ENCODE results near the gene NUMBL. TPM values are rescaled to one million over a fixed set of nuclear protein-coding genes. Genes with fewer than 3 reads are reported as not detected.
A peak's percentile ranks its signal among the peaks of the same experiment; 100 is the strongest.

The NUMBL gene
- total RNA-seq, 1 experiment from 2014 or later, result 33.8 TPM

DNA sequence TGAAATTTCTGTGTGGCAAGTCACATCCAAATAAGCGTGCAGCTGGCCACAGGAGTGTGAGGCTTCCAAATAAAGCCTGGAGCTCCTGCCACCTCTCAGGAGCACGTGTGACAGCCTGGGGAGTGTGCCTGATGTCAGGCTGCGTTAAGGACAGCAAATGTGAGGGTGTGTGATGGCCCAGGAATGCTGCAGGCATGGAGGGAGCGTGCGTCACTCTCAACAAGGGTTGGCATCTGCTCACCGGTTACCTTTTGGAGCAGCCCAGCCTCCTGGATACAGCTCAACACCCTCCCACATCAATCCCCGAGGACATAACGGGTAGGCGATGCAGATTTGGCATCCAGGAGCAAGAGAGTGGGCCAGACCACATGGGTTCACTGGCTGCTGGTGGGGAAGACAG is 19.0 kb downstream of the NUMBL start:
- H3K9me2 ChIP-seq (replicated peaks; ENCODE audit: insufficient read depth, low read length), result no peaks in the 10 kb centered on the region
- no peak for DNase-seq
- H3K9me3 ChIP-seq (ENCODE audit: low read length), result no peaks in the 10 kb centered on the region
- no peaks in the 10 kb centered on the region for H3K27me3 ChIP-seq (ENCODE audit: low read length)
- H4K20me1 ChIP-seq (ENCODE audit: insufficient read depth, low read depth, low read length), result 0 out of 2 replicates have a peak, but pooled peaks cover 4% of the 10 kb centered on the region
- H3K4me3 ChIP-seq (ENCODE audit: low read length), result no peak overlapping the region
- no peak overlapping the region for H3K27ac ChIP-seq (ENCODE audit: low read length)
- H3K9ac ChIP-seq (ENCODE audit: low read length), result no peak overlapping the region
- no peaks in the 10 kb centered on the region for H3K79me2 ChIP-seq (ENCODE audit: low read length)
- no peak overlapping the region for H2AFZ ChIP-seq (ENCODE audit: low read length)
- H3K36me3 ChIP-seq (ENCODE audit: insufficient read depth, low read length), result peaks cover 64% of the 10 kb centered on the region
- H3K4me2 ChIP-seq (ENCODE audit: low read depth, low read length, poor library complexity, severe bottlenecking), result no peak overlapping the region
- no peaks in the 10 kb centered on the region for H3K4me1 ChIP-seq (ENCODE audit: low read length)

DNA sequence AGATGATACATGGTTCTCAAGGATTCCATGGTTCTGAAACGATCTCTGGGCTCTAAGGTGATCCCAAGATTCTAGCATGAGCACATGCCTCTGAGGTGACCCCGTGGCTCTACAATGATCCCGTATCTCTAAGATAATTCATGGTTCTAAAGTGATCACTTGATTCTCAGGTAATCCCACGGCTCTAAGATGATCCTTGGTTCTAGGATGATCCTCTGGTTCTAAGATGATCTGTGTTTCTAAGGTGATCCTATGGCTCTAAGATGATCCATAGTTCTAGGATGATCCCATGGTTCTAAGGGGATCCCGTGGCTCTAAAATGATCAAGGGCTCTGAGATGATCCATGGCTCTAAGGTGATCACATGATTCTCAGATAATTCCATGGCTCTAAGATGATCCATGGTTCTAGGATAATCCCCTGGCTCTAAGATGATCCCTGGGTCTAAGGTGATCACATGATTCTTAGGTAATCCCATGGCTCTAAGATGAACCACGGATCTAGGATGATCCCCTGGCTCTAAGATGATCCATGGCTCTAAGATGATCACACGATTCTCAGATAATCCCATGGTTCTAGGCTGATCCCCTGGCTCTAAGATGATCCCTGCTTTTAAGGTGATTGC is 21.3 kb downstream of the NUMBL start:
- H3K9me2 ChIP-seq (replicated peaks; ENCODE audit: insufficient read depth, low read length), result no peaks in the 10 kb centered on the region
- no peak overlapping the region for H3K27ac ChIP-seq (ENCODE audit: low read length)
- no peak overlapping the region for H3K4me2 ChIP-seq (ENCODE audit: low read depth, low read length, poor library complexity, severe bottlenecking)
- peaks cover 54% of the 10 kb centered on the region for H3K36me3 ChIP-seq (ENCODE audit: insufficient read depth, low read length)
- H3K27me3 ChIP-seq (ENCODE audit: low read length), result no peaks in the 10 kb centered on the region
- no peak overlapping the region for H3K4me3 ChIP-seq (ENCODE audit: low read length)
- no peak overlapping the region for H2AFZ ChIP-seq (ENCODE audit: low read length)
- H3K9ac ChIP-seq (ENCODE audit: low read length), result no peak overlapping the region
- no peak for DNase-seq
- H3K9me3 ChIP-seq (ENCODE audit: low read length), result no peaks in the 10 kb centered on the region
- H3K79me2 ChIP-seq (ENCODE audit: low read length), result no peaks in the 10 kb centered on the region
- H3K4me1 ChIP-seq (ENCODE audit: low read length), result no peaks in the 10 kb centered on the region
- 0 out of 2 replicates have a peak, but pooled peaks cover 3% of the 10 kb centered on the region for H4K20me1 ChIP-seq (ENCODE audit: insufficient read depth, low read depth, low read length)

DNA sequence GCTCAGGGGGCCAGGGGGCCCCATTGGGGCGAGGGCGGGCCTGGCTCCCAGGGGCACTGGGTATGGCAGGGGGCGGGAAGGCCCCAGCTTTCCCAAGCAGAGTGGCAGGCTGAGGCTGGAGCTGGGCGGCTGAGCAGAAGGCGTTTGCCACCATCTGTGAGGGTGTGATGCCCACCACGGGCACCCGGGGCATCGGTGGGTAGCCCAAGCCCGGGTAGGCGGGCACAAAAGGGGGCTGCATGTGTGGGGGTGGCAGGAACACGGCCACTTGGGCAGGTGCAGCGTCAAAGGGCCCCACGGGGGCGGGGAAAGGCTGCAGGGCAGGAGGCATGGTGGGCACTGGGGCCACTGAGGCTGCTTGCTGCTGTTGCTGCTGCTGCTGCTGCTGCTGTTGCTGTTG is 22.8 kb downstream of the NUMBL start:
- no peaks in the 10 kb centered on the region for H3K9me2 ChIP-seq (replicated peaks; ENCODE audit: insufficient read depth, low read length)
- H3K79me2 ChIP-seq (ENCODE audit: low read length), result no peaks in the 10 kb centered on the region
- DNase-seq, result no peak
- H2AFZ ChIP-seq (ENCODE audit: low read length), result no peak overlapping the region
- no peak overlapping the region for H3K27ac ChIP-seq (ENCODE audit: low read length)
- H3K9ac ChIP-seq (ENCODE audit: low read length), result no peak overlapping the region
- H3K4me3 ChIP-seq (ENCODE audit: low read length), result no peak overlapping the region
- no peaks in the 10 kb centered on the region for H4K20me1 ChIP-seq (ENCODE audit: insufficient read depth, low read depth, low read length)
- H3K9me3 ChIP-seq (ENCODE audit: low read length), result no peaks in the 10 kb centered on the region
- H3K4me1 ChIP-seq (ENCODE audit: low read length), result peaks cover 13% of the 10 kb centered on the region
- no peaks in the 10 kb centered on the region for H3K27me3 ChIP-seq (ENCODE audit: low read length)
- H3K36me3 ChIP-seq (ENCODE audit: insufficient read depth, low read length), result peaks cover 40% of the 10 kb centered on the region
- H3K4me2 ChIP-seq (ENCODE audit: low read depth, low read length, poor library complexity, severe bottlenecking), result no peak overlapping the region

DNA sequence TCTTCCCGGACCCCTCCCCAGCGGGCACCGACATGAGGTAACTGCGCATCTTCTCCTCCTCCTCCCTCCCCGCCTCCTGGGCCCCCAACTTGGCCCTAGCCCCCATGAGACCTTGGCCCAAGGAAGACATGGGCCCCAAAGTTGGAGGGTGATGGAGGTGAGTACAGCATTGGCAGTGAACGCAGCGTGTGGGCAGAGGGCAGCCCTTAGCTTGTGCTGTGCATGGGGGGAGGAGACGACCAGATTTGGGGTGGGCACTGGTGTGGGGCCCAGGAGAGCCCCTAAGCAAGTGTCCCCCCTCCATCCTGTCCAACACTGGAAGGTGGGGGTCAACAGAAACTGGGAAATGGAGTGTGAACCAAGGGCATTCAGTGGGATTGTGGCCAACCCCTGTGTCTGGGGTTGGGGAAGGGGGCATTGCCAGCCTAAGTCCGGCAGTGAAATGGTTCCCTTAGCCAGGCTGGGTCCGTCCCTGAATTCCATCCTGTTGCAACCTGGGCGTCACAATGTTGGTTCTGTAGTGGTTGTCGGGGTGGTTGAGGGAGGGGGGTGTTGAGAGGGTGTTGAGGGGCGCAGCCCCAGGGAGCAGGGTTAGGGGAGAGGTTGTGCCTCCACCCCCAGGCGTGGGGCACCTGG is 23.5 kb downstream of the NUMBL start:
- no peak overlapping the region for H3K9ac ChIP-seq (ENCODE audit: low read length)

DNA sequence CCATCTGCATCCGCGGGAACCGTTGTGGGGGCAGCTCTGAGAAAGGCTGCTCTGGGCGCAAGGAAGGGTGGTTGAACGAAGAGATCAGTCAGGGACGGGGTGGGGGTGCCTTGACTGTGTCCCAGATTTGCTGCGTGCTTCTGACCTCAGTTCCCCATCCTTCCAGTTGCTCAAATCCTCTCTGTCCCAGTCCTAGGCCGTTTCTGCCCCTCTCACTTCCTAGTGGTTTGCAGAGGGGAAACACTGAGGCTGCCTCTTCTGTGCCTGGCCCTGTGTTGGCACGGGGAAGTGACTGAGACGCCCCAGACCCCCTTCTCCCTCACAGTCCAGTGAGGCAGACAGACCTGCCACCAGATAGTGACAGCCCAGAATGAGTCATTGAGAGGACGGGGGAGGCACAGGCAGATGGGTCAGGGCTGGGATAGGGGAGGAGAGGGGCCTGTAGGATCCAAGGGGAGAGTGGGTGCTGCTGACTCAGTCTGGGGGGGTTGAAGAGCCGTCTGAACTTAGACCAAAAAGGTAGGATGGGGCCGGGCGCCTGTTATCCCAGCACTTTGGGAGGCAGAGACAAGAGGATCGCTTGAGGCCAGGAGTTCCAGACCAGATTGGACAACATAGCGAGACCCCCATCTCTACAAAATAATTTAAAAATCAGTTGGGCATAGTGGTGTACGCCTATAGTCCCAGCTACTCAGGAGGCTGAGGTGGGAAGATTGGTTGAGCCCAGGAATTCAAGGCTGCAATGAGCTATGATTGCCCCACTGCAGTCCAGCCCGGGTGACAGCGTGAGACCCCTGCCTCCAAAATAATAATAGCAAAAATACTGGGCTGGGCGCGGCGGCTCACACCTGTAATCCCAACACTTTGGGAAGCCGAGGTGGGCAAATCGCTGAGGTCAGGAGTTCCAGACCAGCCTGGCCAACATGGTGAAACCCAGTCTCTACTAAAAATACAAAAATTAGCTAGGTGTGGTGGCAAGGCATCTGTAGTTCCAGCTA is 26.5 kb downstream of the NUMBL start:
- Histone ChIP-seq H3K9me2 (replicated peaks; ENCODE audit: insufficient read depth, low read length) (no peaks in the 10 kb centered on the region), H3K36me3 (ENCODE audit: insufficient read depth, low read length) (peaks cover 11% of the 10 kb centered on the region), H4K20me1 (ENCODE audit: insufficient read depth, low read depth, low read length) (no peaks in the 10 kb centered on the region), H3K4me2 (ENCODE audit: low read depth, low read length, poor library complexity, severe bottlenecking) (peak overlapping the region; percentile 89), H3K79me2 (ENCODE audit: low read length) (no peaks in the 10 kb centered on the region), H3K4me3 (ENCODE audit: low read length) (peak overlapping the region; percentile 68), H3K9me3 (ENCODE audit: low read length) (no peaks in the 10 kb centered on the region), H2AFZ (ENCODE audit: low read length) (peak overlapping the region; percentile 88), H3K27ac (ENCODE audit: low read length) (peak overlapping the region; percentile 58), H3K4me1 (ENCODE audit: low read length) (peaks cover 17% of the 10 kb centered on the region), H3K27me3 (ENCODE audit: low read length) (no peaks in the 10 kb centered on the region), H3K9ac (ENCODE audit: low read length) (peak overlapping the region; percentile 71)
- peak; percentile 58 for DNase-seq

More for the DNA sequence above, 23.5 kb downstream of the NUMBL start:
- H3K27me3 ChIP-seq (ENCODE audit: low read length), result no peaks in the 10 kb centered on the region
- peaks cover 17% of the 10 kb centered on the region for H3K4me1 ChIP-seq (ENCODE audit: low read length)
- no peak overlapping the region for H3K4me2 ChIP-seq (ENCODE audit: low read depth, low read length, poor library complexity, severe bottlenecking)
- DNase-seq, result no peak
- peaks cover 38% of the 10 kb centered on the region for H3K36me3 ChIP-seq (ENCODE audit: insufficient read depth, low read length)
- H3K4me3 ChIP-seq (ENCODE audit: low read length), result no peak overlapping the region
- no peak overlapping the region for H2AFZ ChIP-seq (ENCODE audit: low read length)
- H4K20me1 ChIP-seq (ENCODE audit: insufficient read depth, low read depth, low read length), result no peaks in the 10 kb centered on the region
- no peak overlapping the region for H3K27ac ChIP-seq (ENCODE audit: low read length)
- H3K9me3 ChIP-seq (ENCODE audit: low read length), result no peaks in the 10 kb centered on the region
- no peaks in the 10 kb centered on the region for H3K79me2 ChIP-seq (ENCODE audit: low read length)
- H3K9me2 ChIP-seq (replicated peaks; ENCODE audit: insufficient read depth, low read length), result no peaks in the 10 kb centered on the region

DNA sequence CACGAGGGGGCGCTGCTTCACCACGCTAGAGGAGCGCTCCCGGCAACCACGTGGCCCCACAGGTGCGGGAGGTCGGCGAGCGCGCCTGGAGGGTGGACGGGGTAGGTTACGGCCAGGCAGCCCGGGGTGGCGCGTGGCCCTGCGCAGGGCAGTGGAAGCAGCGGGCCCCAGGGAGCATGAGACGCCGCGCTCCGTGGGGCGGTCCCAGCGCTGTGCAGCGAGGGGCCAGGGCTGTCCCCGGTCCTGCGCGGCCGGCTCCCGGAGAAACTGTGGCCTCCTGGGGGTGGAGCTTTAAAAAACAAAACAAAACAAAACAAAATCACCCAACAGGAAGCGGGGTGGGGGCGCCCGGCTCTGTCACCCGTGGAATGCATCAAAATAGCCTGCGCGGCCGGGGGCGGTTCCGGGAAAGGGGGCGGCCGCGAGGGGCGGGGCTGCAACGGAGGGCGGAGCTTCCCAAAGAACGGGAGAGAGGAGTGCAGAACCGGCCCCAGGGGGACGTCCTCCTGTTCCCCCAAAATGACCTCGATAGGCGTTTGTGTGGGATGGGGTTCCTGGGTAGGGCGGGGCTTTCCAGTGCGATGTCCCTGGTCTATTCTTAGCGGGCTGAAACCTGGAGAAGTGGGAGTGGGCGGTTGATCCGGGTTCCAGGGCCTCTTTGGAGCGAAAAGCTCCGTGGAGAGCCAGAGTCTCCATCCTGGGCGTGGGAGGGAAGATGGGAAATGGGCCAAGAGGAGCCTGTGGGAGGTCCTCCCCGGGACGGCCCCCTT is 27.3 kb downstream of the NUMBL start:
- H2AFZ ChIP-seq (ENCODE audit: low read length), result peak overlapping the region; percentile 88
- H3K4me1 ChIP-seq (ENCODE audit: low read length), result peaks cover 17% of the 10 kb centered on the region
- peak; percentile 96 for DNase-seq
- H3K4me2 ChIP-seq (ENCODE audit: low read depth, low read length, poor library complexity, severe bottlenecking), result peak overlapping the region; percentile 89
- no peaks in the 10 kb centered on the region for H4K20me1 ChIP-seq (ENCODE audit: insufficient read depth, low read depth, low read length)
- peak overlapping the region; percentile 71 for H3K9ac ChIP-seq (ENCODE audit: low read length)
- H3K79me2 ChIP-seq (ENCODE audit: low read length), result no peaks in the 10 kb centered on the region
- H3K9me2 ChIP-seq (replicated peaks; ENCODE audit: insufficient read depth, low read length), result no peaks in the 10 kb centered on the region
- H3K4me3 ChIP-seq (ENCODE audit: low read length), result peak overlapping the region; percentile 68
- peak overlapping the region; percentile 58 for H3K27ac ChIP-seq (ENCODE audit: low read length)
- no peaks in the 10 kb centered on the region for H3K27me3 ChIP-seq (ENCODE audit: low read length)
- no peaks in the 10 kb centered on the region for H3K9me3 ChIP-seq (ENCODE audit: low read length)
- peaks cover 3% of the 10 kb centered on the region for H3K36me3 ChIP-seq (ENCODE audit: insufficient read depth, low read length)

DNA sequence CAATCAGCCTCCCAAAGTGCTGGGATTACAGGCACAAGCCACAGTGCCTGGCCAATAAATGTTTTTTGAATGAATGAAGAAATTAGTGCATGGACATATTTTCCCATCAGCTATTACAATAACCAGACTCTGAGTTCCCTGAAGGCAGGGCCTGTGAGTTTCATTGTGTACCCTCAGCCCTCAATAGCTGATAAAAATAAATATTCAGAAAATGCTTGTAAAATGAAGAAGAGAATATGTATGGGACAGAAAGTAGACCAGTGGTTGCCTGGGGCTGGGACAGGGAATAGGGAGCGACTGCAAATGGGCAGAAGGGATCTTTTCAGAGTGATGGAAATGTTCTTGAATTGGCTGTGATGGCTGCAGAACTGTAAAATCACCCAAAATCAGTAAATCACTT is 28.8 kb downstream of the NUMBL start:
- Histone ChIP-seq H3K79me2 (ENCODE audit: low read length) (no peaks in the 10 kb centered on the region), H3K4me1 (ENCODE audit: low read length) (peaks cover 17% of the 10 kb centered on the region), H3K9me3 (ENCODE audit: low read length) (no peaks in the 10 kb centered on the region), H3K9ac (ENCODE audit: low read length) (no peak overlapping the region), H3K9me2 (replicated peaks; ENCODE audit: insufficient read depth, low read length) (no peaks in the 10 kb centered on the region), H3K4me3 (ENCODE audit: low read length) (no peak overlapping the region), H3K36me3 (ENCODE audit: insufficient read depth, low read length) (no peaks in the 10 kb centered on the region), H3K4me2 (ENCODE audit: low read depth, low read length, poor library complexity, severe bottlenecking) (no peak overlapping the region), H2AFZ (ENCODE audit: low read length) (no peak overlapping the region), H4K20me1 (ENCODE audit: insufficient read depth, low read depth, low read length) (no peaks in the 10 kb centered on the region), H3K27me3 (ENCODE audit: low read length) (no peaks in the 10 kb centered on the region), H3K27ac (ENCODE audit: low read length) (no peak overlapping the region)
- no peak for DNase-seq

Measured in Karpas-422 (cell line).